DMS 273 (cell line): ENCODE results near the gene DEGS2.

ENCODE experiments used
- DNase-seq: peaks from one replicate; lab custom pipeline; 2025; ENCODE audit not compliant: unreplicated experiment; lab: John Stamatoyannopoulos, UW

The DEGS2 gene

DNA sequence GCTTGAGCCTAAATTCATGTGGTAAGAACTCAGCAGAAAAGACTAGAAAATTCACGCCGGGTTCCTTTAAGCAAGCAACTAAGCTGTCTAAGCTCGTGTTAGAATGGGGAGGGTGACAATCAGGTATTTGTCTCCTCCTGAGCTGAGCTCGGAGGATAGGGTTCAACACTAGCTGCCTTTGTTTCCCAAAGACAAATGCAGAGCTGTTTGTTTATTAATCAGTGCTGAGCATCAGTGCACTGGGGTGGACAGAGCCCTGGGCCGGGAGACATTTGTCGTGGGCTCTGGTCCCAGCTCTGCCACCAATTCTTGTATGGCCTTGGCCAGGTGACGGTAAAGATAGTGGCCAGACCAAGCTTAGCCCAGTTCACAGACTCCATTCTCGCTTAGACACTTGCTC, 43.7 kb downstream of the DEGS2 start:
- DNase-seq, result no peak

DNA sequence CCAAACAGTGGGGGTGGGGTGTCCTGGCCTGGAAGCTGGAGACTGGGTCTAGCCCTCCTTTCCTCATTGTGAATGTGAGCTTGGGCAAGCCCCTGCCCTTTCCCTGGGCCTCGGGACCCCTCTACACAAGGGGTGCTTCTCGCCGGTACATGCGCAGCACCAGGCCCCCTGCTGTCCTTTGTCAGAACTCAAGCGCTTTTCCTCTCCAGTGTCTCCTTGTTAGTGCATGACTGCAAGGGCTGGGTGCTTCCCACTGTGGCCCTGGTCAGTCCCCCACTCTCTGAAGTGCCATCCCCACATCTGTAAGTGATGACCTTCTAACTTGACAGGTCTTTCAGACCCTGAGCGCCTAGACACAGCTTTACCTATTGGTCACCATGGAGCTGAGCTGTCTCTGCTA, 44.2 kb downstream of the DEGS2 start:
- DNase-seq, result no peak

GRCh38 chr14:100114109-100114765, 45.2 kb downstream of the DEGS2 start:
- DNase-seq, result no peak

GRCh38 chr14:100111931-100112704, 47.3 kb downstream of the DEGS2 start:
- DNase-seq, result no peak

DNA sequence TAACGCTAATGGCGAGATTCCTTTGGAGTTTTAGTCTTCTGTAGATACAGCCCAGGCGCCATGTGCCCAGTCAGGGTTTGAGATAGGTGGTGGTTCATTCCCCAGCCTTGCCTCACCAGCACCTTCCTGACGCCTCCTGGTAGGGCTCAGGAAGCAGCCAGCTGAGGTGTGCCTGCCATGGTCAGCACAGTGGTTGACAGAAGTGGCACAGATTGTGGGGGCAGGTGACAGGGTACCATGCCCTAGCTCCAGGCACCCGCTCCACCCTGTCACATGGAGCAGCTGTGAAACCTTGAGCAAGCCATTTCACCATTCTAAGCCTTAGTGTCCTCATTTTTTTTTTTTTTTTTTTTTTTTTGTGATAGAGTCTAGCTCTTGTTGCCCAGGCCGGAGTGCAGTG, 48.6 kb downstream of the DEGS2 start:
- no peak for DNase-seq

- no peak for DNase-seq
Measured at GRCh38 chr14:100109594-100109955, 49.9 kb downstream of the DEGS2 start.

GRCh38 chr14:100108840-100109593, 50.4 kb downstream of the DEGS2 start:
- no peak for DNase-seq

DNA sequence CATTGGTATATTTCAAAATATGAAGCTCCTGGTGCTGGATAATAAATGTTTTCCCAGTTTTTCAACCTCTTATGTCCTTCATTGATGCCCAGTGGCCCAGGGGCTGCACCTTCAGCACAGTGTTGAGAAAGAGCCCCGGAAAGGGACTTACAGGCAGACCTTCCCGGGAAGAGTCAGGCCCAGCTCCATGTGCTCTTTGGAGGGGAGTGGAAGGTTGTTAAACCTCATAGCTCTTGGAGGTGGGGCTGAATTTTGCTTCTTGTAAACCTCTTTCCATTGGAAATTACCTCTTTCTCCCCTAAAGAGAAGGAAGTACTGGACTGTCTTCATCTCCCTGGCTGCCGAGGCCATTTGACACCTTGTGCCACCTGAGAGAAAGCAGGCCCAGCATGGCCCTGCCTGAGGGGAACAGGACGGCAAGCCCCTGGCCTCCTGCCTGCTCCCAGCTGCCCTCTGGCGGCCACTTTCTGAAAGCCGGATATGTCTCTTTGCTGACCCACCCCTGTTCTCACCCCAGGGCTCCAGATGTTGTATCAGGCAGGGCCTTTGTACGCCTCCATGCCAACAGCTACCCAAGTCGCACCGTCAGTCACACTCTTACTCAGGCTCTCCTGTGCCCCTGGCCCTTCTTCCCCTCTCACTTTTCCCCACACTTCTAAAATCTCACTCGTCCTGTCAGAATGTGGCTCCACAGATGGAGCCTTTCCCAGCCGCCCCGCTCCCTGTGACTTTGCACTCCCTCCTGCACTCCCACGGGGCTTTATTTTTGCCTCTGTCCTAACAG, 51.2 kb downstream of the DEGS2 start:
- peak; percentile 91 for DNase-seq

DNA sequence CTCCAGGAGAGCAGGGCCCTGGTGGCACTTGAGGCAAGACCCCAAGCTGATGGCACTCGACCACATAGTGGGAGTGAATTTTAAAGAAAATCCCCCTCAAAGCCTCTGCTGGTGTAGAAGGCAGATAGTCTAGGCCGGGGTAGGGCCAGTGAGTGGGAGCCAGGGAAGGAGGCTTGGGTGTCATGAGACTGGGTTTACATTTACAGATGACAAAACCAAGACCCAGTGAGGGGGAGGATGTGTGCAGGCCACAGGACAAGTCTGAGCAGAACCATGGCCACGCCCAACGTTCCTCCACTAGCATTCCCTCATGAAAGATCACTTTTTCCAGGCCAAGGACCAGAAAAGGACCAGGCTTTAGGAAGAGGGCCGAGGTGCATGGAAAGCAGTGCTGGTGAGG, 52.2 kb downstream of the DEGS2 start:
- no peak for DNase-seq

DNA sequence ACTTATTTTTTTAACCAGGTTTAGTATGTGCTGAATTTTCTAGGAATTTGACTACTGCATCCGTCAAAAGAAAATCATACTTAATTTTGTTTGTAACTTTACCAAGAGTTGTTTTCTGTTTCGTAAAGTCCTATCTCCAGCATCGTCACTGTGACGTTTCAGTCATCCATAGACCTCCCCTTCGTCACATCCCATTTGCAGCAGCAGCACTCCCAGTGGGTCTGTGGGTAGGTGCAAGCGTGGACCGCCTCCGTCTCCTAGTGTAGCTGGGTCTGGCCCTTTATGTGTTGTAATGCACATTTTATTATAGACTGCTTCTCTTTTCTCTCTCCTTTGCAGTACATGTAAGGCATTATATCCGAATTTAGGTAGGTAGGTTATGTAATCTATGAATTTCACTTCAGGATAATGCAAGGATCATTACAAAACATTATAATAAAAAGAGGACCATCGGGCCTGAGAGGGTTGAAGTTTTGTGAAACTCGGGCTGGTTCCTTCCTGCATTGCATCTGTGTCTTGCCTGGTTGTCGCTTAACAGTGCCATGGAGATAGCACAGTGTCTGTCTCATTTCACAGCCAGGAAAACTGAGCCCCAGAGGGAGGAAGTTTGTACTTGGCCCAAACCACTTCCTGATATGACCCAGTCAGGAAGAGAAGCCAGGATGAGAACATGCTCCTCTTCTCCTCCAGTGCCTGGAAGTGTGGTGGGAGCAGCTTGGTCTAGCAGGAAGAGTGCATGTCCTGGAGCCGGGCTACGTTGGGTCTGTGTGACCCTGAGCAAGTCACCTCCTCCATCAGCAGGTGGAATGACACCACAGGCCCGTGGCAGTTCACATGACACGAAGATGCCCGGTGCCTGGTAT, 53.0 kb downstream of the DEGS2 start:
- no peak for DNase-seq

DNA sequence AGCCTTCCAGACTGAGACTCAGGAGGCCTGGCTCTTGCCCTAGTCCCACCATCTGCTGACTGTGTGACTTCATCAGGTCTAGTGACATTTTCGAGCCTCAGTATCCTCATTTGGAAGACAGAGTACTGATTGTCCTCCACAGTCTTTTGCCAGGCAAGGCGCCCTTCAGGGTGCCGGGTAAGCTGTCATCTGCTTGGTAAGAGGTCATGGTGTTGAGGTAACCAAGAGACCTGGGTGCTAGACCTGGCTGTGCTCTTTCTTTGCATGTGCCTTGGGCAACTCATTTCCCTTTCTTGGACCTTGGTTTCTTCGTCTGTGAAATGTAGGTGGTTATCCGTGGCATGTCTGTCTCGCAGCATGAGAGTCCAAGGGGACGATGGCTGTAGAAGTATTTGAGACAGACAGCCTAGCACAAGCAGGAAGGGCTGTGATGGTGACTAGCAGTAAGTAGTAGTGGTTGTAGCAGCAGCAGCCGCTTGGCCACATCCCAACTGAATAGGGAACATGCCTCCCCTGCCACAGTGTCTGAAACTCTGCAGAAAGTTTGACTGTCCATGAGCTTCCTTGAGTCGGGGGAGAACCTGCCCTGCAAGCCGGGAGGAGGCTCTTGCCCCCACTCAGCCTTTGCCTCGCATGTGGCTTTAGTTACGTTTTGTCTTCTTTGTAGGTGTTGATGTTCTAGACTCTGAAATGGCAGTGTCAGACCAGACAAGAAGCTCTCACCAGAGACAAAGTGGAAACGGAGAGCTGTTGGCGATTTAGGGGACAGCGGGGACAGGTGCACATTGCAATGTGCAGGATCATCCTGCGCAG, 53.9 kb downstream of the DEGS2 start:
- no peak for DNase-seq

DNA sequence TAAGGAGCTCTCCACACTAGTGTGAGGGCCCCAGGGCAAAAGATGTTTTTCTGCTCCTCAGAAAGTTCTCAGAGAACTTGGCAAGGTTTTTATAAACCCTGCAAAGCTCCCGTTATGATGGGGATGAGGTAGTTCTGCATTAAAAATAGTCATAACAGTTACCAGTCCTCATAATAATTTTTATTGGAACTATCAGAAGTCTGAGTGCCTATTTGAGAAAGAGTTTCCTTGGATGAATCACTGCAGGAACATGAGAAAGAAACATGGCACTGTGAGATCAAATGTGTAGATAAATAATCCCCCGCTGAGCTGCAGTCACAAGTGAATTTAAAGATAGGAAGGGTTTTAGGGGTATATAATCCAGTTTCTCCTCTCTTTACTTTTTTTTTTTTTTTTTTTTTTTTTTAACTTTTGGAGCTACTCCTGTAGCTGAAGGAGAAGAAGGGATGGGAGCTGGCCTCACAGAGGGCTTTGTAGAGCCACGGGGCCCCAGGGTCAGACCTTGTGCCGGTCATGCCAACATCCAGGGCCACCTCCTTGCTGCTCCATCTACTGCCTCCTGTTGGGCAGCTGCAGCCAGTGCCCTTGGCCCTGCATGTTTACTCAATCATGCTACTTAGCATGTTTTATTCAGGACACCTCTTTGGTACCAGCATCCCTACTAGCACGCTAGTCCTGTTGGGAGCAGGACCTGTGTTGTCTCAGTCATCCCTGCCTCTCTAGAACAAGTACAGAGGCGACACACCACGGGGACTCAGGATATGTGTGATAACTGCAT, 54.7 kb downstream of the DEGS2 start:
- DNase-seq, result no peak

DNA sequence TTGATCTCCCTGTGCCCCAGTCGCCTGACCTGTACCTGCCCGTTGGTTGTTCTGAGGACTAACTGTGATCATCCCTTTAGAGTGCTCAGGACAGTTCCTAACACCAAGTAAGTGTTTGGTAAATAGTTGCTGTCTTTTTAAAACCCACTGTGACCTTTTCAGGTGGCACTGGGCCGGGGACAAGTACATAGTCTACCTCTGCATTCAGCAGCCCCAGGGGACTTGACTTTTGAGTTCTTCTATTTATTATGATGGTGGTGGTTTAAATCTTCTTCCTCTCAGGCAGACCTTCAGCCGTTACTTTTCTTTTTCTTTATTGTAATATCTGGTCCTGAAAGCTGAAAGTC, 55.5 kb downstream of the DEGS2 start:
- no peak for DNase-seq

GRCh38 chr14:100103250-100104005, 56.0 kb downstream of the DEGS2 start:
- no peak for DNase-seq

DNA sequence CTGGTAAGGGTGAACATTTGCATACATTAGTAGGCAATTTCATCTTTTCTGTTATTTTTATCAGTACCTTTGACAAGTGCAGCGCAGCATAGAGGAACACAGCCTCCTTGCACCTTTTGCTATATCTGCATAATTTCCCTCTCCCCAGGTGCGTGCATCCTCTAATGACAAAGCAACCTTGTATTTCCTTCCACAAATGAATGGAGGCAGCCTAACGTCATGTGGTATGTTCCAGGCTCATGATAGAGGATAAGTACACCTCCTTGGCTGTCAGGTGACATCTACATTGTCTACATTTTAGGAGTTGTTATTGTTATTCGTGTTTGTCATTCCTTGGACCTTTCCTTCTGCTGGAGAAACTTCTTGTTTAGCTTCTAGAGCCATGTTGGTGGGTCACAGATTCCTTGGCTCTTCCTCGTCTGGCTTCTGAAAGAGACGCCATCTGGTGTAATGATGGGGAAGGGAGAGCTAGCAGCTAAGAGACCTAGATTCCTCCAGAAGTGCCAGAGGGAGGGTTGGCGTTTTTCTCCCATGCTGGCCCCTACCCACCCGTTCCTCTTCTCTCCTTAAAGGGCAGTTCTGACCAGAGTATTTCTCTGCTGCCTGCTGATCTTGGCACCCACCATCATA, 57.2 kb downstream of the DEGS2 start:
- peak; percentile 41 for DNase-seq

DNA sequence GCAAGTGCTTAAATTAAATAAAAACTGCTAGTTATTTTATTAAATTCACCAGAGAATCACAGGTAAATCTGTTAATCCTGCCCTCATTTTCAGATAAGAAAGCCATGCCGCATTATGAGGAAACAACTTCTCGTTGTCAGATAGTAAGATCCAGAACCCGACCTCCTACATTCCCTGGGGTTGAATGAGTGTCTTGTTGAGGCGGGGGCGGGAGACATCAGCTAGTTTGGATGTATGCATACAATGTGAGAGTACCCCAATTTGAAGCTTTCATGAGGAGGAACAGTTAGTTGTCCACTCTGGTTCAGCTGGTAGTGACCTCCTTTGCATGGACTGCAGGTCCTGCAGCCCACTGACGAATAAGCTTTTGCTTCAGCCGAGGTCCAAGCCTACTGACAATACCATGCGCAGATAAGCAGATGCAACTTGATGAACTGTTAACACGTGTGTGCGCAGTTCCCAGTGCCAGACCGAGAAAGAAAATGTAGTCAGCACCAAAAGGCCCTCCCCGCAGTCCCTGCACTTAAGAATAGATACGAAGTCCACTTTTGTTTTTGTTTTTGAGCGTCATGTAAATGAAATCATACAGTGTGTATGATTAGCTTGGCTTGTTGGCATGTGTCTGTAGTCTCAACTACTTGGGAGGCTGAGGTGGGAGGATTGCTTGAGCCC, 59.3 kb downstream of the DEGS2 start:
- DNase-seq, result no peak

- no peak for DNase-seq
Measured at GRCh38 chr14:100098171-100098570, 61.3 kb downstream of the DEGS2 start.
